Osteocyte (in vitro differentiated cells): ENCODE data around the gene NKAIN4. TPM values are rescaled to one million over a fixed set of nuclear protein-coding genes. Genes with fewer than 3 reads are reported as not detected.

ENCODE experiments used
- DNase-seq: peaks from one replicate; pipeline ENCODE4 v3.0.0; 2021; ENCODE audit warnings: mixed read lengths; ENCODE audit not compliant: unreplicated experiment; ENCODE audit errors: extremely low spot score
- H3K27ac Mint-ChIP-seq: one replicate; pipeline ENCODE4 v1.8.0; 2021; ENCODE audit warnings: mild to moderate bottlenecking, mixed read lengths; ENCODE audit not compliant: unreplicated experiment
- H3K27me3 Mint-ChIP-seq: one replicate; pipeline ENCODE4 v1.8.0; 2021; ENCODE audit warnings: mixed read lengths; ENCODE audit not compliant: unreplicated experiment
- H3K36me3 Mint-ChIP-seq: one replicate; pipeline ENCODE4 v1.8.0; 2021; ENCODE audit warnings: mixed read lengths; ENCODE audit not compliant: unreplicated experiment
- H3K4me1 Mint-ChIP-seq: one replicate; pipeline ENCODE4 v1.8.0; 2021; ENCODE audit warnings: mixed read lengths; ENCODE audit not compliant: unreplicated experiment
- H3K4me3 Mint-ChIP-seq: one replicate; pipeline ENCODE4 v1.8.0; 2021; ENCODE audit warnings: mild to moderate bottlenecking, moderate library complexity, mixed read lengths; ENCODE audit not compliant: unreplicated experiment
- H3K9me3 Mint-ChIP-seq: one replicate; pipeline ENCODE4 v1.8.0; 2021; ENCODE audit warnings: mixed read lengths; ENCODE audit not compliant: unreplicated experiment
- total RNA-seq: library from RNA; stranded (reverse); gene quantifications from 2 replicates; pipeline ENCODE4 v1.2.1, GENCODE V29; 2021
- TF ChIP-seq, protein P1 (sequence below): fragments of 200-600 bp; sonication (generic); IDR thresholded peaks from 2 replicates; pipeline ENCODE4 v1.5.0; 2021; ENCODE audit warnings: antibody characterized with exemption, mild to moderate bottlenecking, moderate library complexity

The NKAIN4 gene
- total RNA-seq, 1 donor from 2014 or later, result 0.62 TPM

DNA sequence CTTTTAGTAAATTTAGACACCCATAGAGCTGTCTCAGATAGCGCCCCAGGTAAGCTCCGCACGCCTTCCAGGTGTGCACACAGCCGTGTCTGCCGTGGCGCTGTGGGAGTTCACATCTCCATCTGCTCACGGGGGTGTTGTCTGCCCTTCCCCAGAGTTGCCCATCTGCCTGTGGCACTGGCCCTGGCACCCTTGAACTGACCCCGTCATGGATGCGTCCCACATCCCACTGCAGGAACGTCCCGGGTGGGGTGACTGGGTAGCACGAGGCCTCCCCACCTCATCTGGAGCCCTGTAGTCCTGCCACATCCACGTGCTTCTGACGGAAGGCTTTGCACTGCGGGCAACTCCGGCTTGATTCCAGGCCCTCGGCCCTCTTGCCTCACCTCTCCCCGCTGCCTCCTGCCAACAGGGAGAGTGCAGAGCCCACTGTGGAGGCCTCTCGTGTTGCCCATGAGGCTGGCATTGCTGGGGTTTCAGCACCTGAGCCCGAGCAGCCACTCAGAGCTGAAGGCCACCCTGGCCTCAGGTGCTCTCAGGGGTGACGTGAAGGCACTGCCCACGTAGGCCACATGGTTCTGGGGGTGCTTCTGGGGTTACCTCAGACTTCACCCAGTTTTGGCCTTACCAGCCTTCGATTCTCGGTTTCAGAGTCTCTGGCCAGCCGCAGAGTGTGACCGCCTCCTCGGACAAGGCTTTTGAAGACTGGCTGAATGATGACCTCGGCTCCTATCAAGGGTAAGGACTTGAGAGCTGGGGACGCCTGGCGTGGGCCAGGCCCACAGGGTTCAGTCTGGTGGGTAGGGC lies 23.4 kb upstream of the NKAIN4 start:
- no peak for DNase-seq
- peaks cover 15% of the 10 kb centered on the region for H3K36me3 Mint-ChIP-seq
- H3K9me3 Mint-ChIP-seq, result no peaks in the 10 kb centered on the region
- TF ChIP-seq, protein P1, sequence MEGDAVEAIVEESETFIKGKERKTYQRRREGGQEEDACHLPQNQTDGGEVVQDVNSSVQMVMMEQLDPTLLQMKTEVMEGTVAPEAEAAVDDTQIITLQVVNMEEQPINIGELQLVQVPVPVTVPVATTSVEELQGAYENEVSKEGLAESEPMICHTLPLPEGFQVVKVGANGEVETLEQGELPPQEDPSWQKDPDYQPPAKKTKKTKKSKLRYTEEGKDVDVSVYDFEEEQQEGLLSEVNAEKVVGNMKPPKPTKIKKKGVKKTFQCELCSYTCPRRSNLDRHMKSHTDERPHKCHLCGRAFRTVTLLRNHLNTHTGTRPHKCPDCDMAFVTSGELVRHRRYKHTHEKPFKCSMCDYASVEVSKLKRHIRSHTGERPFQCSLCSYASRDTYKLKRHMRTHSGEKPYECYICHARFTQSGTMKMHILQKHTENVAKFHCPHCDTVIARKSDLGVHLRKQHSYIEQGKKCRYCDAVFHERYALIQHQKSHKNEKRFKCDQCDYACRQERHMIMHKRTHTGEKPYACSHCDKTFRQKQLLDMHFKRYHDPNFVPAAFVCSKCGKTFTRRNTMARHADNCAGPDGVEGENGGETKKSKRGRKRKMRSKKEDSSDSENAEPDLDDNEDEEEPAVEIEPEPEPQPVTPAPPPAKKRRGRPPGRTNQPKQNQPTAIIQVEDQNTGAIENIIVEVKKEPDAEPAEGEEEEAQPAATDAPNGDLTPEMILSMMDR, result no peak
- H3K4me3 Mint-ChIP-seq, result no peak overlapping the region
- peaks cover 20% of the 10 kb centered on the region for H3K4me1 Mint-ChIP-seq
- no peaks in the 10 kb centered on the region for H3K27me3 Mint-ChIP-seq
- no peak overlapping the region for H3K27ac Mint-ChIP-seq

DNA sequence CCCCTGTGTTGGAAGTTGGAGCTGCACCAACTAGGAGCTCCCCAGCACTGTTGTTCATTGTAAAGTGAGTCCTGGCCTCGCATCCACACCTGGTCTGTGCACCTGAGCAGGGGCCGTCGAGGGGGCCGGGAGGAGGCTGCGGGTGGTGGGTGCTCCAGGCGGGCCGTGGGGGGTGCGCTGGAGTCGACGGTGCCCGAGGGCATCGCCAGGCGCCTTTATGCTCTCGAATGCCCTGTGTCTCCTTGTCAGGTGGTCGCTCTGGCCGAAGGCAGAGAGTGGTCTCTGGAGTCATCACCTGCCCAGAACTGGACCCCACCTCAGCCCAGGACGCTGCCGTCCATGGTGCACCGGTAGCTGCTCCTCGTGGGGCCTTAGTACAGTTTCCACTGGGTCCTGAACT lies 22.7 kb upstream of the NKAIN4 start:
- Mint-ChIP-seq H3K4me3 (no peak overlapping the region), H3K27ac (no peak overlapping the region)
- TF ChIP-seq, protein P1, result no peak

GRCh38 chr20:63275825-63276224 lies 21.6 kb upstream of the NKAIN4 start:
- TF ChIP-seq, protein P1, result no peak
- DNase-seq, result no peak
- Mint-ChIP-seq H3K27ac (no peak overlapping the region), H3K4me1 (peaks cover 26% of the 10 kb centered on the region), H3K27me3 (no peaks in the 10 kb centered on the region), H3K36me3 (peaks cover 12% of the 10 kb centered on the region), H3K9me3 (no peaks in the 10 kb centered on the region), H3K4me3 (no peak overlapping the region)

More for the DNA sequence above, 22.7 kb upstream of the NKAIN4 start:
- Mint-ChIP-seq H3K4me1 (peaks cover 20% of the 10 kb centered on the region), H3K36me3 (peaks cover 15% of the 10 kb centered on the region), H3K9me3 (no peaks in the 10 kb centered on the region), H3K27me3 (no peaks in the 10 kb centered on the region)
- no peak for DNase-seq

DNA sequence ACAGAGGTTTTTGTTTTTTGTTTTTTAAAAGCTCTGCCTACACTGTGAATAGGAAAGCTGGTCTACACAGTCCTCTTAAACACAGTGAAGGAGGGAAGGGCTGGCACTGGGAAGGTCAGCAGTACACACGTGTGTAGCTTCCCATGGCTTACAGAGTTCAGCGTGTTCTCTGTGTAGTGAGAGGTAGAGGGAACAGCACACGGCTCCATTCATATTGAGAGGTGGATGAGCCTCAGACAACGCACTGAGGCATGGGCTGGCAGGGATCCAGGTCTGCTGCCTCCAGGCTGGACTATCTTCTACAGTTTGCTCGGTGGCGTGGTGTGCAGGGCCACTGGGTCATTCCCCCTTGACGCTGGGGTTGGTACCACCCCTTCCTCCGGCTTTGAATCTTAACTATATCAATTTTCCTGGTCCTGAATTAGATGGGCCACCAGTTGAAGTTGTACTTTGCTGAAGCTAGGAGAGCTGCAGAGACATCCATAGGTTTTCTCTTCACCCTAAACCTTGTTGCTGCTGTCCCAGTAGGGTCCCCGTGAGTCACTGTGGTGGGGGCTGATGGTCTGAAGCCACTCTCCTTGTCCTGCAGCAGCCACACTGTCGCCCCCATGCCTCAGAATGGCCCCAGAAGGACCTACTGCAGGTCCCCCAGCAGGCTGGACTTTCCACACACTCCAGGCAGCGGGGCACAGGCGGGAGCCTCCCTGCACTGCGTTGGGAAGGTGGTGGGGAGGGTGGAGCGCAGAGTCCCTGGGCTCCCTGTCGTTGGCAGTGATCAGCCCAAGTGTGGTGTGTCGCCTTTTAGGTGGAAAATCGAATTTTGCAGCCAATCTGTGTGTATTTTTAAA lies 20.3 kb upstream of the NKAIN4 start:
- peak overlapping the region; percentile 53 for H3K4me3 Mint-ChIP-seq

More for the DNA sequence above, 20.3 kb upstream of the NKAIN4 start:
- H3K27me3 Mint-ChIP-seq, result no peaks in the 10 kb centered on the region
- peaks cover 7% of the 10 kb centered on the region for H3K36me3 Mint-ChIP-seq
- DNase-seq, result no peak
- H3K4me1 Mint-ChIP-seq, result peaks cover 26% of the 10 kb centered on the region
- H3K27ac Mint-ChIP-seq, result peak overlapping the region; percentile 31
- no peaks in the 10 kb centered on the region for H3K9me3 Mint-ChIP-seq
- TF ChIP-seq, protein P1, result no peak
